Ramos (cell line): Measurements from ENCODE around the gene HSPA8.

Source experiments
- in situ Hi-C: fragments of 300-500 bp; cut with MboI; formaldehyde crosslinking; loops from one replicate; pipeline ENCODE4 v1.14.3; 2022; ENCODE audit warnings: low sequenced_read_pairs; ENCODE audit not compliant: unreplicated experiment

HSPA8 gene

GRCh38 chr11:123073343-123074057, 11.6 kb upstream of the HSPA8 start:
- in situ Hi-C loops: loop anchor here (25.0 kb wide), 1 partner anchor 411 kb away; the partner anchor contains the start of gene UBASH3B

DNA sequence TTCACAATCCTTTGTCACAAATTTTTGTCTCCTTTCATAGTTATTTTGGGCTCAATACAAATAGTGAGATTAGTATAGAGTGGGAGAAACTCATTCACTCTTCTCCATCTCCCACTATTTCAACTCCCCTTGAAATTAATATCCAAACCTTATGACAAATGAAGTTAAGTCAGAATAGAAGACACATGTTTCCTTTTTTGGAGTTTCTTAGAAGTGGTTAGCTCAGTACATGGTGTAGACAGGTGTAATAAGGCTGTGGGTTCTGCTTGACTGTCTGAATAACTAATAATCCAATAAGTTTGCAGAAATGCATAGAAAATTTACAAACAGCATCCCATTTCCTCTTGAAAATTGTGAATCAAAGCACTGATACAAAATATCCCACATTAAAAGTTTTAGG, 10.8 kb upstream of the HSPA8 start:
- in situ Hi-C loops: loop anchor here (25.0 kb wide), 1 partner anchor 410 kb away; the partner anchor contains the start of gene UBASH3B

GRCh38 chr11:123072332-123072761, 10.4 kb upstream of the HSPA8 start:
- in situ Hi-C loops: loop anchor here (25.0 kb wide), 1 partner anchor 410 kb away; the partner anchor contains the start of gene UBASH3B

DNA sequence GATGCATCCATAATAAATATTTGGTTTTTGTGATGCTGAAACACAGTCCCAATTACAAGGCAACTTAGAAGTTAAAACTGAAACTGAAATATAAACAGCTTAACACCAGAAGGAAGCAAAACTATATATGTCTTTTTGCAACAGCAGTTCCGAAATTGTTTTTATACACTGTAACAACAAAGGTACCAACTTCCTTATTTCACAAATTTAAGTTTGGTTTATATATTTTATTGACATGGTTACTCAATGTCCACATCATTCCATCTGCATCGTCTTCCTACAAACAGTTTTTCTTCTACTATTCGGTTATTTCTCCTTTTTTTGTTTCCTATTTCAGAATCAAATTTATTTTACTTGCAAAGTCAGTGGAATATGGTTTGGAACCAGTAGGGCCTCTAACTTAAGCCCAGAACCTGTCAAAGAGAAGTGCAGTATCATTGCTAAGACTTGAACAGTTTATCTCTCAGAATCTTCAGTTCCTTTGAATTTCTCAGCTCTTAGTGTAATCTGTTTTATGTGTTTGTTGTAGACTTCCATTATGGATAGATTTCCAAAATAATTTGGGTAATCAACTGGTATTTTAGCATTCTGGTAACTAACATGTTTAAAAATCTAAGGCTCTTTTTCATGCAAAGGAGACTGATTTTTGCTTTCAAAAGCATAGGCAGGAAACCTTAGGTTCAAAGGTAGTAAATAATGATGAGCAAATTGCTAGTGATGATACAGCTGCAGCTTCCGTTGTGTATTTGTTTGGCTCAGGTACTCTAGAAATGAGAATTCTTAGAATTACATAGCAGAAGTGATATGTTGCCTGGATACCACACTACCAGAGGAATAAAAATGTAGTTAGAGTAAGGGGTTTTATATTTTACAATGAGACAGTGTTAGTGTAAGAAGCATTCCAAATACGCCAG, 8.2 kb upstream of the HSPA8 start:
- in situ Hi-C loops: loop anchor here (25.0 kb wide), 1 partner anchor 408 kb away; the partner anchor contains the start of gene UBASH3B

- in situ Hi-C loops: loop anchor here (25.0 kb wide), 1 partner anchor 403 kb away; the partner anchor contains the start of gene UBASH3B
Measured at GRCh38 chr11:123065621-123066020, 3.7 kb upstream of the HSPA8 start.

GRCh38 chr11:123063826-123064657, 2.1 kb upstream of the HSPA8 start:
- in situ Hi-C loops: loop anchor here (25.0 kb wide), 1 partner anchor 402 kb away; the partner anchor contains the start of gene UBASH3B

- in situ Hi-C loops: loop anchor here (25.0 kb wide), 1 partner anchor 401 kb away; the partner anchor contains the start of gene UBASH3B
Measured at GRCh38 chr11:123062892-123063825, 1.2 kb upstream of the HSPA8 start.

DNA sequence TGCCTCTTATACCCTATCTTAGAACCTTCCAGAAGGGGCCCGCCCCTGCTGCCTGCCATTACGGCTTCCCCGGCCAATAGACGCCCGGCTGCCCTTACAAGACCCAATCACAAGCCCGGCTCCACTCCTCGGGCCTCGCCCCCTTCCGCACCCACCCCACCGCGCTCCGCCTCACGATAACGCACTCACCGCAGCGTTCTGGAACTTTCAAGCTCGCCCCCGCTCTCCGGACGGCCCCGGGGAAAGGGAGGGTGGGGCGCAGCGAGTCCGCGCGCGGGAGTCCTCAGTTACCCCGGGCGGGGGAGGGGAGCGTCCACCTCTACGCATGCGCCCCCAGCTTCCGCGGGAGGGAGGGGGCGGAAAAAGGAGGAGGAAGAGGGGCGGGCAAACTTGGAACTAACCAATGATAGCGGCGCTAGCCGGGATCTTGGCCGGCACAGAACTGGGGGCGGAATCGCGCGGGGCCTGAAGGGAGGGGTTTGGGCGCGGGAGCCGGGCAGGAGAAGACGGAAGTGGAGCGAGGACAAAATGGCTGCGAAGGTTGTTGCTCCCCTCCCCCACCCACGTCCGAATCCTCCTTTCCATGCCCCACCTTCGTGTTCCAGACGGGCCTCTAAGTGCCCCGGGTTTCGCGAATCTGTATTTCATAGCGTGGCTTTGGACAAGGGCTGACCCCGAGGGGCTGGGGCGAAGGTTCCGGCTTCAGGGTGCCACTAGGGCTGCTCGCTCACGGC, 389 bp upstream of the HSPA8 start:
- in situ Hi-C loops: loop anchor here (25.0 kb wide), 1 partner anchor 400 kb away; the partner anchor contains the start of gene UBASH3B

DNA sequence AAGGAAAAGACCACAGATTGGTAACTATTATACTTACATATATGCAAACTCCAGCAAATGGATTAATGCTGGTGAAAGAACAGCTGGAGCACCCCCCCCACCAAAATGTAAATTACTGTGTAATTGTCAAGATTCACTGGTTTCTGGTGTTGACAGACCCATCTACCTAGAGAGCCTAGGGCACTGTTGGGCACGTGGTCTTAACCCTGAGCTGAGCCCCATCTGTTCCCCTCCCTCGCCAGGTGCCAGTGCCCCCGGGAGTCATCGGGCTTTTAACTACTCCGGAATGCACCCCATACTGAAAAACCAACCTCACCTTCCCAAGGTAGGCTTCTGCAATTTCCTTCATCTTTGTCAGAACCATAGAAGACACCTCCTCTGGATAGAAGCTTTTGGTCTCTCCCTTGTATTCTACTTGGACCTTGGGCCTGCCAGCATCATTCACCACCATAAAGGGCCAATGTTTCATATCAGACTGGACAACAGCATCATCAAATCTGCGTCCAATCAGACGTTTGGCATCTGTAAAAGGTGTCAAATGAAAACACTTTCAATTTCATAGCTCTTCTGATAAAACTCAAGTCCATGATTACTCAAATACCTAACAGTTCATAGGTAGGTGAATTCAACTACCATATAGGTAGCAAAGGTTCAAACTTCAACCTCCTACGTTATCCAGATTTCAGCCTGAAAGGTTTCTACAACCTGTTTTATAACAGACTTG, 1.5 kb downstream of the HSPA8 start:
- in situ Hi-C loops: loop anchor here (25.0 kb wide), 1 partner anchor 398 kb away; the partner anchor contains the start of gene UBASH3B

- in situ Hi-C loops: loop anchor here (25.0 kb wide), 1 partner anchor 397 kb away; the partner anchor contains the start of gene UBASH3B
Measured at GRCh38 chr11:123059041-123059920, 2.7 kb downstream of the HSPA8 start.

DNA sequence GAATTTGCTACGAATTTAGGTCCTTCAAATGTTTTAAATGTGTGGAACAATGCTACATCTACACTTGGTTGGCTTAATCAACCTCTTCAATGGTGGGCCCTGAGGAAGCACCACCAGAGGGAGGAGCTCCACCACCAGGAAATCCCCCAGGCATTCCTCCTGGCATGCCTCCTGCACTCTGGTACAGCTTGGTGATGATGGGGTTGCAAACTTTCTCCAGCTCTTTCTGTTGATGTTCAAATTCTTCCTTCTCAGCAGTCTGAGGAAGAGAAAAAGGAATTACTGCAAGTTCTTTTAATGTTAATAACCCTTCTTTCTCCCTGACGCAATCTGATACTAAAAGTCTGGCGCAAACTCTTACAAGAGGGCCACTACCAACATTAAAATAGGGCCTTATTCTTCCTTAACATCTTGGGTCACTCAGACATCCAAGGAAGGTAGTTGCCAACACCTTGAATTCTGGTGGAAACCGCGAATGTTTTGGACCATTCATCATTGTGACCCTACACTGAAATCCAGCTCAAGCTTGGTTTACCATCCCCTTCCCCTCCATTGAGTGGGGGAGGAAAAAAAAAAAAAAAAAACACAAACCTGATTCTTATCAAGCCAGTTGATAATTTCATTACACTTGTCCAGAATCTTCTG, 4.2 kb downstream of the HSPA8 start:
- in situ Hi-C loops: loop anchor here (25.0 kb wide), 1 partner anchor 395 kb away; the partner anchor contains the start of gene UBASH3B

DNA sequence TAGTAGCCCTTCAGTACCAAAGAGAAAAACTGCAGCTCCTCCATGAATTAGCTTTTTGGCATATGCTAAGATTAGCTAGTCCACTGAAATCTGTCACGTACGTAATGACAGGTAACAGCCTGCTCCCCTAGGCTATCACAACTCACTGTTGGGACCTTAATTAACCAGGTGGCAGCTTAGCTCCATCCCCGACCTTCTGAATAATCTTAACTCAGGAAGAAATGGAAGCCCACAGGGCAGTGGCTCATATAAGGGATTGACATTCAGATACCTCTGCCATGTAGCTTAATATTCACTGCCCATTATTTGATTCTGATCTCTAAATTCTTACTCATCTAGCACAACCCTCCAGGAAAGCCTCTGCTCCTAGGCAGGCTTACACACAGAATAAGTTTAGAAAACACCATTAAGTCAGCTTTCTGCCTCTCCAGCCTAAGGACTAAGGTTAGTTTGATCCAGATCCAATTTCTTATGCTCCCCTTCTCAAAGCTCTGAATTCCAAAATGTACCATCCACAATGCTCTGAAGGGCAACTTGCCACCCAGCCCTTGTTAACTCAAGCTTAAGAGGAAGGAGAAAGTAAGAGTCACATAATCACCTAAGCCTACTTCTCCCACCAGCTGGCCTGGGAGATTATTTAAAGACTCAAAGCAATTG, 5.0 kb downstream of the HSPA8 start:
- in situ Hi-C loops: loop anchor here (25.0 kb wide), 1 partner anchor 395 kb away; the partner anchor contains the start of gene UBASH3B

DNA sequence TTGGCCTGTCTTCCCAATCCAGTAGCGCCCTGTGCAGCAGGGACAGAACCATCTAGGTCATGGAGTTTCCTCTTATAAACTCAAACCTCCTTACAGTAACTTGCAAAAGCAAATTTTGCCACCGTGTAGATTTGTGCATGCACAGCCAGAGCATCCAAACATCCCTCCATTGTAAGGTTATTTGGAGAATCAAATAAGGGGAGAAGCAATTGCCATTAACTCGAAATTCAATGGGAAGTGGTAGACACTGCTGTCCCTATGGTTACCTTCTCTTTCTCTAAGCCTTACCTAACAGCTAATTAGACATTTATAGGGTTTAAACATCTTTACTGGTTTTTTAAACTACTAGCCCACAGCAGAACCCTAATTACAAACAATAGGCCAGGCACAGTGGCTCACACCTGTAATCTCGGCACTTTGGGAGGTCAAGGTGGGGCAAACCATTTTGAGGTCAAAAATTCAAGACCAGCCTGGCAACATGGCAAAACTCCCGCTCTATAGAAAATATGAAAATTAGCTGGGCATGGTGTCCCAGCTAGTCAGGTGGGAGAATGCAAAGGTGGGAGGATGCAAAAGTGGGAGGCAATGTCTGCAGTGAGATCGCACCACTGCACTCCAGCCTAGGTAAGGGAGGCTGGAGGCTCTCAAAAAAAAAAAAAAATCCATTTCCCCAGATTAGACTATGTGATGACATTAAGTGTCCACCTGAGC, 6.6 kb downstream of the HSPA8 start:
- in situ Hi-C loops: loop anchor here (25.0 kb wide), 1 partner anchor 393 kb away; the partner anchor contains the start of gene UBASH3B

DNA sequence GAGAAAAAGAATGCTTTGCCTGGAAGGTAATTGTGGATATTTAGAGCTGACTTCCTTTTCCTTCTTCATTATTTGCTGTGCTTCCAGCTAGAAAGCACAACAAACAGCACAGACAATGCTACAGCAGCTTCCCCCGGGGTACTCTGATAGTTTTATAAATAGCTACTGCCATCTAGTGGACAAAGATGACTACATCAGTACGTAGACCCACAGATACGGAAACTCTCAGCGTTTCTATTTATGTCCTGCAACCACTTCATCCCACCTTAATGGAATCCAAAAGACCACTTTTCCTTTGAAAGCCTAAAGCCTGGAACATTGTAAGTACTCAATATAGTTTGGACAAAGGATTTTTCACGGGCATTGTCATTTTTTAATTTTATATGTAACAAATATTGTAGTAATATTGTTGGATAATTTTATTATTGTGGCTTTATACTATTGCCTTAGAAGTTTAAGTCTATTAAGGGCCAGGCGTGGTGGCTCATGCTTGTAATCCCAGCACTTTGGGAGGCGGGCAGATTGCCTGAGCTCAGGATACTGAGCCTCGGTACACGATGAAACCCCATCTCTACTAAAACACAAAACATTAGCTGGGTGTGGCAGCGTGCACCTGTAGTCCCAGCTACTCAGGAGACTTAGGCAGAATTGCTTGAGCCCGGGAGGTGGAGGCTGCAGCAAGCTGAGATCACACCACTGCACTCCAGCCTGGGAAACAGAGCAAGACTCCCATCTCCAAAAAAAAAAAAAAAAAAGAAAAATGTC, 7.5 kb downstream of the HSPA8 start:
- in situ Hi-C loops: loop anchor here (25.0 kb wide), 1 partner anchor 392 kb away; the partner anchor contains the start of gene UBASH3B
